H9 (cell line): ENCODE results near the gene EFNA3. TPM values are rescaled to one million over a fixed set of nuclear protein-coding genes. Genes with fewer than 3 reads are reported as not detected.

Source experiments
- DNase-seq: peaks from one replicate; pipeline ENCODE4 v3.0.0-alpha.2; 2017
- H2AFZ ChIP-seq: one replicate; pipeline ENCODE4 v1.6.1; 2013; ENCODE audit warnings: mild to moderate bottlenecking, low read length, control low read depth, moderate library complexity
- H2AK5ac ChIP-seq: 2 replicates; pipeline ENCODE4 v1.6.1; 2013; ENCODE audit warnings: low read length, control low read depth, mixed read lengths; ENCODE audit not compliant: insufficient read length
- H2BK120ac ChIP-seq: one replicate; pipeline ENCODE4 v1.6.1; 2013; ENCODE audit warnings: low read depth, mild to moderate bottlenecking, low read length, control low read depth, inconsistent platforms; ENCODE audit not compliant: poor library complexity, severe bottlenecking
- H2BK12ac ChIP-seq: 2 replicates; pipeline ENCODE4 v1.6.1; 2013; ENCODE audit warnings: low read length, control low read depth, mixed read lengths, low read depth; ENCODE audit not compliant: insufficient read length
- H2BK15ac ChIP-seq: 2 replicates; pipeline ENCODE4 v1.6.1; 2013; ENCODE audit warnings: low read depth, low read length, control low read depth
- H2BK20ac ChIP-seq: one replicate; pipeline ENCODE4 v1.6.1; 2013; ENCODE audit warnings: low read depth, mild to moderate bottlenecking, low read length, control low read depth, inconsistent platforms; ENCODE audit not compliant: poor library complexity, severe bottlenecking
- H2BK5ac ChIP-seq: 2 replicates; pipeline ENCODE4 v1.6.1; 2013; ENCODE audit warnings: low read length, control low read depth, mixed read lengths; ENCODE audit not compliant: insufficient read length
- H3K14ac ChIP-seq: 2 replicates; pipeline ENCODE4 v1.6.1; 2013; ENCODE audit warnings: low read length, control low read depth; ENCODE audit not compliant: insufficient read depth
- H3K18ac ChIP-seq: 2 replicates; pipeline ENCODE4 v1.6.1; 2013; ENCODE audit warnings: low read depth, mild to moderate bottlenecking, mixed read lengths, low read length, control low read depth; ENCODE audit not compliant: insufficient read length
- H3K23ac ChIP-seq: 2 replicates; pipeline ENCODE4 v1.6.1; 2013; ENCODE audit warnings: low read length, control low read depth, mixed read lengths, low read depth; ENCODE audit not compliant: insufficient read length
- H3K23me2 ChIP-seq: 2 replicates; pipeline ENCODE4 v1.6.1; 2013; ENCODE audit warnings: low read depth, mild to moderate bottlenecking, mixed read lengths, low read length, control low read depth; ENCODE audit not compliant: insufficient read length, poor library complexity, severe bottlenecking
- H3K27ac ChIP-seq: 2 replicates; pipeline ENCODE4 v1.5.1; 2013; ENCODE audit warnings: low read length, control low read depth, mixed read lengths, low read depth; ENCODE audit not compliant: insufficient read length
- H3K27me3 ChIP-seq: 2 replicates; pipeline ENCODE4 v1.6.1; 2013; ENCODE audit warnings: low read length, control low read depth, inconsistent platforms; ENCODE audit not compliant: insufficient read depth
- H3K4ac ChIP-seq: 2 replicates; pipeline ENCODE4 v1.6.1; 2013; ENCODE audit warnings: low read depth, mild to moderate bottlenecking, control low read depth, inconsistent platforms, low read length, moderate library complexity
- H3K4me1 ChIP-seq: 2 replicates; pipeline ENCODE4 v1.6.1; 2013; ENCODE audit warnings: low read length, control low read depth, inconsistent platforms; ENCODE audit not compliant: insufficient read depth
- H3K4me2 ChIP-seq: 2 replicates; pipeline ENCODE4 v1.6.1; 2013; ENCODE audit warnings: low read length, control low read depth, mixed read lengths; ENCODE audit not compliant: insufficient read length, insufficient read depth
- H3K56ac ChIP-seq: 2 replicates; pipeline ENCODE4 v1.6.1; 2013; ENCODE audit warnings: low read depth, mild to moderate bottlenecking, mixed read lengths, low read length, control low read depth; ENCODE audit not compliant: insufficient read length
- H3K79me1 ChIP-seq: 2 replicates; pipeline ENCODE4 v1.6.1; 2013; ENCODE audit warnings: low read depth, mild to moderate bottlenecking, moderate library complexity, low read length, control low read depth, inconsistent platforms; ENCODE audit not compliant: insufficient read depth, poor library complexity, severe bottlenecking
- H3K79me2 ChIP-seq: 2 replicates; pipeline ENCODE4 v1.6.1; 2013; ENCODE audit warnings: low read length, control low read depth, inconsistent platforms; ENCODE audit not compliant: insufficient read depth
- H3K9ac ChIP-seq: 2 replicates; pipeline ENCODE4 v1.6.1; 2013; ENCODE audit warnings: low read length, control low read depth, mixed read lengths; ENCODE audit not compliant: insufficient read length; ENCODE audit errors: extremely low read depth
- H3K9me3 ChIP-seq: one replicate; pipeline ENCODE4 v1.6.1; 2013; ENCODE audit warnings: low read depth, low read length, inconsistent platforms; ENCODE audit not compliant: control insufficient read depth
- H3T11ph ChIP-seq: one replicate; pipeline ENCODE4 v1.6.1; 2013; ENCODE audit warnings: mild to moderate bottlenecking, low read length, control low read depth, inconsistent platforms
- H4K20me1 ChIP-seq: one replicate; pipeline ENCODE4 v1.6.1; 2013; ENCODE audit not compliant: control insufficient read depth, insufficient read length, insufficient read depth
- H4K5ac ChIP-seq: 2 replicates; pipeline ENCODE4 v1.6.1; 2013; ENCODE audit warnings: low read depth, mild to moderate bottlenecking, mixed read lengths, low read length, control low read depth; ENCODE audit not compliant: insufficient read length
- H4K8ac ChIP-seq: replicated peaks from 2 replicates; pipeline ENCODE4 v1.6.1; 2013; ENCODE audit warnings: low read length, control low read depth, mixed read lengths, low read depth; ENCODE audit not compliant: insufficient read length
- H4K91ac ChIP-seq: 2 replicates; pipeline ENCODE4 v1.6.1; 2013; ENCODE audit warnings: low read depth, mild to moderate bottlenecking, moderate library complexity, mixed read lengths, low read length, control low read depth; ENCODE audit not compliant: insufficient read length
- H3K27ac Mint-ChIP-seq, 3 experiments: 2 replicates in 2 of 3; 3 replicates in 1 of 3; pipeline ENCODE4 v1.8.0; 2020 to 2021; ENCODE audit warnings: mixed read lengths in 3 of 3, mild to moderate bottlenecking in 1 of 3, moderate library complexity in 1 of 3
- H3K27me3 Mint-ChIP-seq: 2 replicates; pipeline ENCODE4 v1.8.0; 2021; ENCODE audit warnings: low read depth, mild to moderate bottlenecking, moderate library complexity, mixed read lengths
- H3K36me3 Mint-ChIP-seq, 3 experiments: 2 replicates in 2 of 3; 3 replicates in 1 of 3; pipeline ENCODE4 v1.8.0; 2020 to 2021; ENCODE audit warnings: low read depth in 3 of 3, mixed read lengths in 3 of 3; ENCODE audit not compliant: insufficient read depth in 1 of 3
- H3K4me1 Mint-ChIP-seq, 2 experiments: 2 replicates each; pipeline ENCODE4 v1.8.0; 2020; ENCODE audit warnings: mixed read lengths in 2 of 2
- H3K4me3 Mint-ChIP-seq, 2 experiments: 2 replicates in 1 of 2; 3 replicates in 1 of 2; pipeline ENCODE4 v1.8.0; 2020 to 2021; ENCODE audit warnings: mild to moderate bottlenecking in 2 of 2, mixed read lengths in 2 of 2, moderate library complexity in 1 of 2
- H3K9me3 Mint-ChIP-seq, 2 experiments: 2 replicates in 1 of 2; 3 replicates in 1 of 2; pipeline ENCODE4 v1.8.0; 2020; ENCODE audit warnings: mild to moderate bottlenecking in 2 of 2, mixed read lengths in 2 of 2, moderate library complexity in 1 of 2
- WGBS: extraction: QIAGEN DNeasy Blood & Tissue Kit; methylation state at CpG from one replicate; pipeline ENCODE4 v1.1.7; 2013; ENCODE audit warnings: missing lambda C conversion rate, low lambda C conversion rate, mixed read lengths; ENCODE audit not compliant: insufficient read length; ENCODE audit errors: extremely low coverage; 5-methylcytosine and 5-hydroxymethylcytosine counted together
- total RNA-seq: library from RNA; stranded (reverse); gene quantifications from 2 replicates; pipeline ENCODE4 v1.2.1, GENCODE V29; 2021
- TF ChIP-seq, protein P1 (sequence below): fragments of 200-600 bp; sonication (generic); conservative IDR thresholded peaks from 3 replicates; pipeline ENCODE4 v1.8.0; 2021; ENCODE audit warnings: antibody characterized with exemption, mild to moderate bottlenecking

The EFNA3 gene
- total RNA-seq, 1 experiment from 2014 or later: 3.9 TPM

- no peak overlapping the region for H2BK120ac ChIP-seq
- H3K9me3 ChIP-seq: no peaks in the 10 kb centered on the region
- H3K27me3 ChIP-seq: no peaks in the 10 kb centered on the region
- H2BK5ac ChIP-seq: no peak overlapping the region
- TF ChIP-seq, protein P1, sequence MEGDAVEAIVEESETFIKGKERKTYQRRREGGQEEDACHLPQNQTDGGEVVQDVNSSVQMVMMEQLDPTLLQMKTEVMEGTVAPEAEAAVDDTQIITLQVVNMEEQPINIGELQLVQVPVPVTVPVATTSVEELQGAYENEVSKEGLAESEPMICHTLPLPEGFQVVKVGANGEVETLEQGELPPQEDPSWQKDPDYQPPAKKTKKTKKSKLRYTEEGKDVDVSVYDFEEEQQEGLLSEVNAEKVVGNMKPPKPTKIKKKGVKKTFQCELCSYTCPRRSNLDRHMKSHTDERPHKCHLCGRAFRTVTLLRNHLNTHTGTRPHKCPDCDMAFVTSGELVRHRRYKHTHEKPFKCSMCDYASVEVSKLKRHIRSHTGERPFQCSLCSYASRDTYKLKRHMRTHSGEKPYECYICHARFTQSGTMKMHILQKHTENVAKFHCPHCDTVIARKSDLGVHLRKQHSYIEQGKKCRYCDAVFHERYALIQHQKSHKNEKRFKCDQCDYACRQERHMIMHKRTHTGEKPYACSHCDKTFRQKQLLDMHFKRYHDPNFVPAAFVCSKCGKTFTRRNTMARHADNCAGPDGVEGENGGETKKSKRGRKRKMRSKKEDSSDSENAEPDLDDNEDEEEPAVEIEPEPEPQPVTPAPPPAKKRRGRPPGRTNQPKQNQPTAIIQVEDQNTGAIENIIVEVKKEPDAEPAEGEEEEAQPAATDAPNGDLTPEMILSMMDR: no peak
- H3K4ac ChIP-seq: no peak overlapping the region
- no peak overlapping the region for H3T11ph ChIP-seq
- H3K79me2 ChIP-seq: no peaks in the 10 kb centered on the region
- no peak overlapping the region for H3K9ac ChIP-seq
- no peak overlapping the region for H3K56ac ChIP-seq
- no peak overlapping the region for H4K8ac ChIP-seq
- no peak overlapping the region for H3K4me3 Mint-ChIP-seq
- H3K27me3 Mint-ChIP-seq: peaks cover 21% of the 10 kb centered on the region
- no peaks in the 10 kb centered on the region; a peak in 2 of 7 replicates for H3K36me3 Mint-ChIP-seq
- no peak overlapping the region for H3K27ac ChIP-seq
- no peaks in the 10 kb centered on the region for H3K23me2 ChIP-seq
- no peak overlapping the region for H4K91ac ChIP-seq
- H3K4me1 ChIP-seq: no peaks in the 10 kb centered on the region; the same call in 1 of the 2 replicates
- no peak overlapping the region for H2AK5ac ChIP-seq
- H2BK20ac ChIP-seq: no peak overlapping the region
- no peak overlapping the region for H4K5ac ChIP-seq
- DNase-seq: no peak
- H3K9me3 Mint-ChIP-seq: no peaks in the 10 kb centered on the region; a peak in 1 of 5 replicates
- no peak overlapping the region for H3K18ac ChIP-seq
- peaks cover 14 to 39% of the 10 kb centered on the region in 2 experiments for H3K4me1 Mint-ChIP-seq
- H2BK15ac ChIP-seq: no peak overlapping the region
- H3K27ac Mint-ChIP-seq: no peak overlapping the region
- H3K79me1 ChIP-seq: no peaks in the 10 kb centered on the region
- H3K4me2 ChIP-seq: no peak overlapping the region
- H3K23ac ChIP-seq: no peak overlapping the region
- no CpG with 5 or more reads among the region's 3 CpGs for WGBS
- H2AFZ ChIP-seq: no peak overlapping the region
- no peak overlapping the region for H3K14ac ChIP-seq
- H4K20me1 ChIP-seq: peaks cover 2% of the 10 kb centered on the region
- no peak overlapping the region for H2BK12ac ChIP-seq
These were observed 34.8 kb upstream of the EFNA3 start for GRCh38 chr1:155043793-155044192.
